HAP-1 (cell line): ENCODE measurements around the gene OBP2A.
"Not testable (repeated sequence)": the region's sequence is repeated elsewhere in the genome, so short reads cannot be mapped to it uniquely, and the experiment has no call there.

Experiments
- DNase-seq, 2 experiments: peaks; one replicate each; pipeline ENCODE4 v3.0.0-alpha.2; 2016 to 2020; ENCODE audit warnings: low spot score in 2 of 2
- H3K27me3 ChIP-seq: fragments of 250-450 bp; sonication (Bioruptor Pico); 2 replicates; pipeline ENCODE4 v1.5.1; 2020; ENCODE audit warnings: low read depth, mild to moderate bottlenecking, moderate library complexity
- H3K36me3 ChIP-seq: fragments of 250-450 bp; sonication (Bioruptor Pico); replicated peaks from 2 replicates; pipeline ENCODE4 v1.5.1; 2020; ENCODE audit warnings: mild to moderate bottlenecking
- H3K4me1 ChIP-seq: fragments of 250-450 bp; sonication (Bioruptor Pico); 2 replicates; pipeline ENCODE4 v1.5.1; 2020; ENCODE audit warnings: mild to moderate bottlenecking
- H3K4me3 ChIP-seq: fragments of 250-450 bp; sonication (Bioruptor Pico); 2 replicates; pipeline ENCODE4 v1.5.1; 2020; ENCODE audit warnings: mild to moderate bottlenecking, moderate library complexity
- H3K9me3 ChIP-seq: fragments of 250-450 bp; sonication (Bioruptor Pico); 2 replicates; pipeline ENCODE4 v1.5.1; 2020; ENCODE audit warnings: mild to moderate bottlenecking, moderate library complexity
- in situ Hi-C: fragments of 300-500 bp; cut with MboI; formaldehyde crosslinking; loops from 3 replicates; pipeline ENCODE4 v1.14.3; 2020; ENCODE audit warnings: low sequenced_read_pairs, inconsistent platforms, mixed read lengths

The OBP2A gene

DNA sequence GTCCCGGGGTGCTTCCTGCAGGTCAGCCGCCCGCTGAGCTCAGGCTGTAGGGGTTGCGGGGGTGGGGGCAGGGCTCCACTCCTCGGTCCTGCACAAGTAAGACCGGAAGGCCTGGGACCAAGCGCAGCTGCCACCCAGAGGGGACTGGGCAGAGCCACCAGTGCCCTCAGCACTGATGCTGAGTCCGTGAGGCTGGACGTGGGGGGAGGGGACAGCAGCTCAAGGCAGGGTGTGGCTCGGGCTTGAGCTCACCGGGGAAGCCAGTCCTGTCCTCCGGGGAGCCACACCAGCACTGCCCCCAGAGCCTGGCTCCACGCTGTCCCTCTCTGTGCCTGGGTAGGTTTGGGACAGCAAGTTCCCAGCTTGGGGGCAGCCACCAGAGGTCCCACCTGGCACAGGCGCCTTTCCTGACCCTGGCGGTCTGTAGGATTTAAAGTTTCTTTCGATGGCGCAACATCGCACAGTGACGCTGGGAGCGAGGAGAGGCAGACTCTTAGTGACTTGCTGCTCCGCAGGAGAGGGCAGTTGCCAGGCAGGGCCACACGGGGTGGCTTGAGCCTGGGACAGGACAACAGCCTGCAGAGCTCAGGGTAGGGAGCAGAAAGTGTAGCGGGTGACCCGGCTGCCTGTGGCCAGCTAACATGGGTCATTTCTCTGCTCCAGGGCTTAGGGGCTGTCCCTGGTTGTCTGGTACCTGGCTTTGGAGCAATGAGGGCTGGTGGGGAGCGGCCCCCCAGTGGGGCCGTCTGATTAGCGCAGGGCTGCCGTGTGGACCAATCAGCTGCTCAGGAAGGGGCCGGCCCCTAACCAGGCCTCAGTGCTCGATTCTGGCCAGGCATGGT, 19.0 kb upstream of the OBP2A start:
- Histone ChIP-seq H3K9me3 (no peaks in the 10 kb centered on the region), H3K27me3 (no peaks in the 10 kb centered on the region), H3K4me1 (no peaks in the 10 kb centered on the region), H3K36me3 (no peaks in the 10 kb centered on the region), H3K4me3 (no peak overlapping the region)
- in situ Hi-C loops = no loop called here
- no peak for DNase-seq

DNA sequence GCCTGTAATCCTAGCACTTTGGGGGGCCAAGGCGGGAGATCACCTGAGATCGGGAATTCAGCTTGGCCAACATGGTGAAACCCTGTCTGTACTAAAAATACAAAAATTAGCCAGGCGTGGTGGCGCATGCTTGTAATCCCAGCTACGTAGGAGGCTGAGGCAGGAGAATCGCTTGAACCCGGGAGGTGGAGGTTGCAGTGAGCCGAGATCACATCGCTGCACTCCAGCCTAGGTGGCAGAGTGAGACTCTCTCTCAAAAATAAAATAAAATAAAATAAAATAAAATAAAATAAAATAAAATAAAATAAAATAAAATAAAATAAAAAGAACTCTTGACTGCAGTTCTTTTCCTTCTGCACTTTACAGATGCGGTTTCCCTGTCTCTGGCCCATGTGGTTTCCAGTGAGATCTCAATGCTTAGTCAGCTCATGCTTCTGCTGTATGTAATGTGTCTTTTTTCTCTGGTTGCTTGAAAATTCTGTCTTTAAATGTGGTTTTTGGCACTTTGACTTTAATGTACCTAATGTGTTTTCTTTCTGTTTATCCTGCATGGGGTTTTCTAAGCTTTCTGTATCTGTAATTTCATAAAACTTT, 17.0 kb upstream of the OBP2A start:
- H3K27me3 ChIP-seq, in situ Hi-C loops, H3K9me3 ChIP-seq, H3K4me3 ChIP-seq, H3K36me3 ChIP-seq, H3K4me1 ChIP-seq, DNase-seq: not testable (repeated sequence)

DNA sequence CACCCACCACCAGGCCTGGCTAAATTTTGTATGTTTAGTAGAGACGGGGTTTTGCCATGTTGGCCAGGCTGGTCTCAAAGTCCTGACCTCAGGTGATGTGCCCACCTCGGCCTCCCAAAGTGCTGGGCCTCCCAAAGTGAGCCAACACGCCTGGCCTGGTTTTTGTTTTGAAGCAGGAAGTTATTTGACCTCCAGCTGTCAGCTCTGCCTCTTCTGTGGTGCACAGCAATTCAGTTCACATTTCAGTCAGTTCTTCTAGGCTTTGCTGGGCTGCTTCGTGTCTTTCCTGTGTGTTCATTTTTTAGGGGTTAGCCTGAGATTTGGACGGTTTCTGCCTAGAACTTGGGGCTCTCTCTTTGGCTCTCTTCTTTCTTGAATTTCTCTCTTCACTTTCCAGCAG, 15.8 kb upstream of the OBP2A start:
- in situ Hi-C loops = no loop called here
- Histone ChIP-seq H3K9me3 (no peaks in the 10 kb centered on the region), H3K27me3 (no peaks in the 10 kb centered on the region; the same call in 1 of the 2 replicates), H3K36me3 (no peaks in the 10 kb centered on the region), H3K4me1 (no peaks in the 10 kb centered on the region), H3K4me3 (no peak overlapping the region)
- DNase-seq = no peak

DNA sequence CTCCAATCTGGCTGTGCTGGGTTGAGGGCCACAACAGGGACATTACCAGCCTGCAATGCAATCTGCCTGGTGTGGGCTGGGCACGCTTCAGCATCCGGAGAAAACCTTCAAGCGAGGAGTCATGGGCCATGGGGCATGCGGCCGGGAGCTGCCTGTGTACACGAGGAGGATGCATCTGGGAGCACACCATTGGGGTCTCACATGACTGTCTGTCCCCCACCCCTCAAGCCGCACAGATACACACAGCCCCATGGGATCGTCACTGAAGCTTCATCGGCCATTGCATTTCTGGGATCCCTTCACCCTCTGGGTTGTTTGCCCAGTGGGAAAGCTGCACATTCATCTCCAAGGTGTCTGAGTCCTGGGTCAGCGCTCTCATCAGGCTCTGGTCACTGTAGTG, 14.8 kb upstream of the OBP2A start:
- in situ Hi-C loops = no loop called here
- Histone ChIP-seq H3K9me3 (no peaks in the 10 kb centered on the region), H3K36me3 (no peaks in the 10 kb centered on the region), H3K4me1 (no peaks in the 10 kb centered on the region), H3K27me3 (no peaks in the 10 kb centered on the region; the same call in 1 of the 2 replicates), H3K4me3 (no peak overlapping the region)
- no peak for DNase-seq

DNA sequence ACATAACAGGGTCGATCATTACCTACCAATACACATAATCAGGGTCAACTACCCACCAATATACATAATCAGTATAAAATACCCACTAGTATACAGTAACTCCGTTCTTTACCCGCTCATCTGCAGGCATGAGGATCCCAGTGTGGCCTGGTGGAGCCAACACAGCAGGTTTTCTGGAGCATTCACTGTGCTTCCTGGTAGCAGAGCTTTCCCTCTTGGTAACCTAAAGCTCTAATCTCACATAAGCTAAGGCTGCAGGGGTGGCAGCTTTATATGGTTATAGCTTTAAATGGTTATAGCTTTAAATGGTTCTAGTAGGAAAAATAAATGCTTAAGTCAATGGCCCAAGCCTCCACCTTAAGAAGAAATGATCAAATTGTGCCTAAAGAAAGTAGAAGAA, 12.8 kb upstream of the OBP2A start:
- H3K4me3 ChIP-seq = no peak overlapping the region
- DNase-seq = no peak
- no peaks in the 10 kb centered on the region for H3K4me1 ChIP-seq
- no peaks in the 10 kb centered on the region for H3K36me3 ChIP-seq
- no peaks in the 10 kb centered on the region; the same call in 1 of the 2 replicates for H3K27me3 ChIP-seq
- in situ Hi-C loops = no loop called here
- no peaks in the 10 kb centered on the region for H3K9me3 ChIP-seq

DNA sequence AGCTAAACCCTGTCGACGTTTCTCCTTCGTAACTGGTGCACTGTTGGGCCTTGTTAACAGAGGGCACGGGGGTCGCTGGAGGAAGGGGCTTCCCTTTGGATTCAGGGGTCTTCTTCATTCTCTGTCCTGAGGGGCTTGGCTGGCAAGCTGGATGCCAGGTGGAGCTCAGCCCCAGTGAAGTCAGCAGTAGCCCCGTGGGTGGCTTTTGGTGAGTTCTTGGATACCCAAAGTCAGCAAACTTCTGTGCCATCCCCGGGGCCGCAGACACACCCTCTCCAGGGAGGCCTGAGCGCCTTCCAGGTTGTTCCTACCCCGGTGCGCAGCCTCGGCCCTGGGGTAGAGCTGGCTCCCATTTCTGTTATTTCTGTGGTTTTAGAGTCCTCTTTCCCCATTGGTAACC, 12.3 kb upstream of the OBP2A start:
- DNase-seq = no peak
- Histone ChIP-seq H3K27me3 (no peaks in the 10 kb centered on the region; the same call in 1 of the 2 replicates), H3K9me3 (no peaks in the 10 kb centered on the region), H3K4me3 (no peak overlapping the region), H3K36me3 (no peaks in the 10 kb centered on the region), H3K4me1 (no peaks in the 10 kb centered on the region)
- in situ Hi-C loops = no loop called here

DNA sequence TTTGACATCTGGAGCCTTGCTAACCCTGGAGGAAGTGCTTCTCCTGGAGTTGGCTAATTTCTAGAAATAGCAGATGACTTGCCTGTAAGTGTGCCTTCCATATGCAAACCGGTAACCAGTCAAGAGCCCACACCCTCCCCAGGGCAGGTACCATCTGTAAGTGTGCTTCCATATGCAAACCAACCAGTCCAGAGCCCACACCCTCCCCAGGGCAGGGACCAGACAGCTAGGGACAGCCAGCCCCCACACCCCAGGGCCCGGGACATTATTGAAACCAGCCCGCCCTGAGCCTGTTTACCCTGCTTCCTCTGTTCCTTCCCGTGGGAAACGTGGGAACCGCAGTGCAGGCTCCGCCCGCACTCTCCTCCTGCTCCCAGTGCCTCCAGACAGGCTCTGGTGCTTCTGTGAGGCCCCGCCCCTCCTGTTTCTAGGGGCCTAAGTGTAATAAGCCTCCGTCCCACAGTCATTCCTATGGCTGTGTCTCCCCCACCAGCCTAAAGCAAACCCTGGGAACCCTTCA, 11.7 kb upstream of the OBP2A start:
- DNase-seq, in situ Hi-C loops, H3K36me3 ChIP-seq, H3K4me1 ChIP-seq, H3K4me3 ChIP-seq, H3K9me3 ChIP-seq, H3K27me3 ChIP-seq: not testable (repeated sequence)

DNA sequence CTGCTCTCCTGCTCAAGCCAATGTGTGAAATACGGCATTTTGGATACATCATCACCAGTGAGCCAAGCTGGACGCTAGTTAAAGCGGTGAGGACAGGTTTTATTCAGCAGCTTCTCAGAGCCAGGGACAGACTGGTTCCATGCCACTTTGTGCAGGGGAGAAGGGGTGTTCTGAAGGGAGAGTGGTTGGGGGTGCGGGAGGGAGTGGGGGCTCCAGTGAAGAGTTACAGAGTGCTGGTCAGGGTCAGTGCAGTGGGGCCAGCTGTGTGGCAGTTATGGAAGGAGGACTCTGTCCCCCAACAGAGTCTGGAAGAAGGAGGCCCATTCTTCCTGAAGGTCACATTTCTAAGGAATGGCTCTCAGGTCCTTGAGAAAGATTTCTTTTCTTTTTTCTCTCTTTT, 11.1 kb upstream of the OBP2A start:
- H3K4me3 ChIP-seq, DNase-seq, H3K27me3 ChIP-seq, H3K4me1 ChIP-seq, in situ Hi-C loops, H3K9me3 ChIP-seq, H3K36me3 ChIP-seq: not testable (repeated sequence)

DNA sequence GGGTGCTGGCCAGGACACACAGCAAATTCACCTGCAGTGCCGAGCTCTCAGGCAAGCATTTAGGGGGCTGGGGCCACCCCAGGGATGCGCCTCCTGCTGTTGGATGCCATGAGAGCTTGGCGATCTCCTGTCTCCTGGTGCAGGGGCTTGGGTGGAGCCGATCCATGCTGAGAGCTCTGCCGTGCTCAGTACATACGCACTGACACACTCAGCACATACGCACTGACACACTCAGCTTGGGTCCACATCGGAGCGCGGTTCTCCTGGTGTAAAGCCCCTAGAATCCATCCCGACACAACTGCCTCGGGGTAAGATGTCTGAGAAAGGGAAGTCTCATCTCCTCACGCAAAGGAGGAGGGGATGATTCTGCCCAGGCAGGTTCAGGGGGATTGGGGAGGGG, 10.3 kb upstream of the OBP2A start:
- H3K27me3 ChIP-seq, H3K36me3 ChIP-seq, DNase-seq, in situ Hi-C loops, H3K4me1 ChIP-seq, H3K4me3 ChIP-seq, H3K9me3 ChIP-seq: not testable (repeated sequence)

DNA sequence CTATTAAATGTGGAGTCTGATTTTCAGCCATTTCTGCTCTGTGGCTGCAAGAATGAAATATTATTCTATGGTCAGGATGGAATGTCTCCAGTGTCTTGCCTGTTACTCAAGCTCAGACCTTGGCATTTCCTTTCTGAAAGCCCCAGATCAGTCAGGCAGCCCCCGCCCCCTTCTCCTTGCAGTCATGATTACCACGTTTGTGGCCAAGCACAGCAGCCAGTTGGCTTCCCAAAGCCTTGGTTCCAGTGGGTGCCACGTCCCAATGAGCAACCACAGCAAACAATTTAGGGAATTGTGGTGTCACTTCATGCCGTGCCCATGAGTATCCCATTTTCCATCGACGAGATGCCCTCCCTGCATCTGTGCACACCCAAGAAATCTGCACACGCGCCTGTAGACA, 9.7 kb upstream of the OBP2A start:
- no peak overlapping the region for H3K4me3 ChIP-seq
- in situ Hi-C loops = no loop called here

DNA sequence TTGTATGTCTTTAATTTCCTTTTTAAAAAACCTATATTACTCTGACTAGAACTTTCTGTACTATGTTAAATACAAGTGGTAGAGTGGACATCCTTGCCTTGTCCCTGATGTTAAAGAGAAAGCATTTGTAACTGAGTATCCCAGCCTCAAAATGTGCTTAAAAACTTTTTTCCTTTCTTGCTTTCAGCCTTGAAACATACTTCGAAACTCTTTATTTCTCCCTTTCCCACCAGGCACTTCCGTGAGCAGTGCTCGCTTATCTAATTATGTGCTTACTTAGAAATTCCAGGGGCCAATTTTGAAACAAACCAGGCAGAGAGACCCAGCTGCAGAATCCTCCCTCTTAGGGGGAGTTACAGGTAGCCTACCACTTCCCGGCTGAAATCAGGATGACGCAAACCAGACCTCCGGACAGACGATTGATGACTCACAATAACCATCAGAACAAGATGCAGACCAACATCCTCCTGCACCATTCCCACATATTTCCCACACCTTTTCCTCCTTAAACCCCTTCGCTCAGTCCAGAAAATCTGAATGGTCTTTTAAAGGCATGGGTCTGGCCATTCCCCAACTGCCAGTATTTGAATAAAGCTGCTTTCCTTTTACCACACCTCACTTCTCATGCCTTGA, 2.5 kb upstream of the OBP2A start:
- H3K4me1 ChIP-seq, DNase-seq, H3K27me3 ChIP-seq, H3K36me3 ChIP-seq, H3K4me3 ChIP-seq, in situ Hi-C loops, H3K9me3 ChIP-seq: not testable (repeated sequence)

More for the DNA sequence above, 9.7 kb upstream of the OBP2A start:
- H3K9me3 ChIP-seq = no peaks in the 10 kb centered on the region
- no peaks in the 10 kb centered on the region for H3K36me3 ChIP-seq
- no peaks in the 10 kb centered on the region for H3K4me1 ChIP-seq
- H3K27me3 ChIP-seq = no peaks in the 10 kb centered on the region; the same call in 1 of the 2 replicates
- no peak for DNase-seq

DNA sequence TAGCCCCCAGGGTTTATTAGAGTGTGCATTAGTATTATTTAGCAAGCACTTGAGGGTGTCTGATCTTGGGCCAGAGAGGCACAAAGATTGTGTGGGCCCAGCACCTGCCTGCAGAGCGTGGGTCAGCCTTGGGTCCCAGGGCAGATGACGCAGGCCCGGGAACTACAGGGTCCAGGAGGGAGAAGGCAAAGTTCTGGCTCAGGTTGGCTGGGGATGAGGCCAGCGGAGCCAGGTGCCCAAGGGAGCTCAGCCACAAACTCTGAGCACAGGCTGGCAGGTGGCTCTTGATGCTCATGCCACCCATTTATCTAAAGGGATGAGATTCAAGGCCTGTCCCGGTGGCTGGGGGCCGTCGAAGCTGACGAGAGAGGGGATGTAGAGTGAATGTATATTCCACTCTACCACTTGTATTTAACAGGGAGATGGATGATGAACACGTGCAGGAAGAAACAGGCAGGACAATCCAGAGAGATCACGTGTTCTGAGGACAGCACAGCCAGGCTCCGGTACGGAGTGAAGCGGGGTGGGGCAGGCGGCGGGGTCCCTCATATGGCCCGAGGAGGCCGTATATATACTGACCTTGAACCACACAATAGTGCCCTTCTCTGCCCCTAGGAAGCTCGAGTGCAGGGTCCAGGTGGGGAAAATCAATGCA, 818 bp upstream of the OBP2A start:
- no peak overlapping the region for H3K4me3 ChIP-seq
- DNase-seq = no peak
- no peaks in the 10 kb centered on the region for H3K36me3 ChIP-seq
- H3K9me3 ChIP-seq = no peaks in the 10 kb centered on the region; the same call in 1 of the 2 replicates
- H3K4me1 ChIP-seq = no peaks in the 10 kb centered on the region
- H3K27me3 ChIP-seq = no peaks in the 10 kb centered on the region
- in situ Hi-C loops = no loop called here

DNA sequence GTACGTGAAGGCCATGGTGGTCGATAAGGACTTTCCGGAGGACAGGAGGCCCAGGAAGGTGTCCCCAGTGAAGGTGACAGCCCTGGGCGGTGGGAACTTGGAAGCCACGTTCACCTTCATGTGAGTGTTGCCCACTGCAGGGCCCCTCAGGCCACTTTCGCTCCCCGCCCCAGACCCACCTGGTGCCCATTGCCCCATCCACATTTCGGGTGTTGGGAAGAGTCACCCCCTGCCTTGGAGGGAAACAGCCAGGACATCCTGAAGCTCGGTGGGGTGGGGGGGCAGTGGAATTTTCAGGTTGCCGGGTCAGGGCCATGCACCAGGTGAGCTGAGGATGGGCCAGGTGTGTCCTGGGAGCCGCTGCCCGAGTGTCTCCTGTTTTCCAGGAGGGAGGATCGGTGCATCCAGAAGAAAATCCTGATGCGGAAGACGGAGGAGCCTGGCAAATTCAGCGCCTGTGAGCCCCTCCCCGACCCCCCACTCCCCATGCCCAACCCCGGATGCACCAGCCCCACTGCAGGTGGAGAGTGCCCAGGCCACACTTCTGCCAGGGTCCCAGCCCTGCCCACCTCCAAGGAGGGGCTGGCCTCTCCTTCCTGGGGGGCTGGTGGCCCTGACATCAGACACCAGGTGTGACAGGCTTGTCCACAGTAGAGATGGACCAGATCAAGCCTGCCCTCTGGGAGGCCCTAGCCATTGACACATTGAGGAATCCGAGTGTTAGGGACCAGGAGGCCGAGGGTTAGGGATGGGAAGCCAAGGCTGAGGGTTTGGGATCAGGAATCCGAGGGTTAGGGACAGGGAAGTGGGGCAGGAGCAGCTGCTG, 1.1 kb downstream of the OBP2A start:
- H3K36me3 ChIP-seq, in situ Hi-C loops, H3K9me3 ChIP-seq, H3K27me3 ChIP-seq, DNase-seq, H3K4me3 ChIP-seq, H3K4me1 ChIP-seq: not testable (repeated sequence)
